Neural cell (in vitro differentiated cells): ENCODE measurements around the gene HBQ1.
"Not testable (repeated sequence)": the region's sequence is repeated elsewhere in the genome, so short reads cannot be mapped to it uniquely, and the experiment has no call there.

ENCODE experiments used
- EP300 ChIP-seq: fragments of 450-650 bp; conservative IDR thresholded peaks from 2 replicates; pipeline ENCODE4 v1.6.1; 2014; ENCODE audit warnings: antibody characterized with exemption, mild to moderate bottlenecking, moderate library complexity; ENCODE audit not compliant: poor library complexity, severe bottlenecking
- EZH2 ChIP-seq: fragments of 200-600, 300-800 bp; shearing (Covaris generic), sonication (generic); IDR thresholded peaks from 2 replicates; pipeline ENCODE4 v1.6.1; 2014; ENCODE audit warnings: antibody characterized with exemption, low read length, borderline replicate concordance, mild to moderate bottlenecking; ENCODE audit not compliant: insufficient read depth, poor library complexity, severe bottlenecking
- MXI1 ChIP-seq: fragments of 450-650 bp; conservative IDR thresholded peaks from 2 replicates; pipeline ENCODE4 v1.6.1; 2014; ENCODE audit warnings: antibody characterized with exemption, mild to moderate bottlenecking; ENCODE audit not compliant: poor library complexity, severe bottlenecking
- POLR2AphosphoS5 ChIP-seq: IDR thresholded peaks from 2 replicates; pipeline ENCODE4 v1.6.1; 2012
- TAF1 ChIP-seq: IDR thresholded peaks from 2 replicates; pipeline ENCODE4 v1.6.1; 2012; ENCODE audit warnings: low read depth
- TF ChIP-seq, protein P1 (sequence below): fragments of 450-650 bp; IDR thresholded peaks from 2 replicates; pipeline ENCODE4 v1.5.1; 2014; ENCODE audit warnings: antibody characterized with exemption, mild to moderate bottlenecking, moderate library complexity; ENCODE audit not compliant: poor library complexity, severe bottlenecking
- TF ChIP-seq, protein P2 (sequence below): IDR thresholded peaks from 2 replicates; pipeline ENCODE4 v1.6.1; 2012; ENCODE audit warnings: borderline replicate concordance

DNA sequence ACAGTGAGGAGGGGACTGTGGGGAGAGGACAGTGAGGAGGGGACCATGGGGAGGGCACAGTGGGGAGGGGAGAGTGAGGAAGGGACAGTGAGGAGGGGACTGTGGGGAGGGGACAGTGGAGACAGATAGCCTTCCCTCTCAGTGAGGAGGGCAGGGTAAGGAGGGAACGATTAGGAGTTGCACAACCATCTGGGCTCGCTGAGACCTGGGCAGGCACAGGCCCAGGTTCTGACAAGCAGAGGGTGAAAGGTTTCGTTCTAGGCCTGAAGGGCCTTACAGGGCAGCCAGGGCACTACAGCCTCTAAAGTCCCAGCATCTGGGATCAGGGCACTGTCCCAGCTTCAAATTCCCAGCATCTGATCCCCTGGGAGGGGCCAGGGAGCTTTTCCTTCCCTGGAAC lies 16.6 kb upstream of the HBQ1 start:
- TF ChIP-seq, protein P1, sequence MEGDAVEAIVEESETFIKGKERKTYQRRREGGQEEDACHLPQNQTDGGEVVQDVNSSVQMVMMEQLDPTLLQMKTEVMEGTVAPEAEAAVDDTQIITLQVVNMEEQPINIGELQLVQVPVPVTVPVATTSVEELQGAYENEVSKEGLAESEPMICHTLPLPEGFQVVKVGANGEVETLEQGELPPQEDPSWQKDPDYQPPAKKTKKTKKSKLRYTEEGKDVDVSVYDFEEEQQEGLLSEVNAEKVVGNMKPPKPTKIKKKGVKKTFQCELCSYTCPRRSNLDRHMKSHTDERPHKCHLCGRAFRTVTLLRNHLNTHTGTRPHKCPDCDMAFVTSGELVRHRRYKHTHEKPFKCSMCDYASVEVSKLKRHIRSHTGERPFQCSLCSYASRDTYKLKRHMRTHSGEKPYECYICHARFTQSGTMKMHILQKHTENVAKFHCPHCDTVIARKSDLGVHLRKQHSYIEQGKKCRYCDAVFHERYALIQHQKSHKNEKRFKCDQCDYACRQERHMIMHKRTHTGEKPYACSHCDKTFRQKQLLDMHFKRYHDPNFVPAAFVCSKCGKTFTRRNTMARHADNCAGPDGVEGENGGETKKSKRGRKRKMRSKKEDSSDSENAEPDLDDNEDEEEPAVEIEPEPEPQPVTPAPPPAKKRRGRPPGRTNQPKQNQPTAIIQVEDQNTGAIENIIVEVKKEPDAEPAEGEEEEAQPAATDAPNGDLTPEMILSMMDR, result not testable (repeated sequence)
- TF ChIP-seq POLR2AphosphoS5, EP300, EZH2, MXI1, TAF1: not testable (repeated sequence)
- TF ChIP-seq, protein P2, sequence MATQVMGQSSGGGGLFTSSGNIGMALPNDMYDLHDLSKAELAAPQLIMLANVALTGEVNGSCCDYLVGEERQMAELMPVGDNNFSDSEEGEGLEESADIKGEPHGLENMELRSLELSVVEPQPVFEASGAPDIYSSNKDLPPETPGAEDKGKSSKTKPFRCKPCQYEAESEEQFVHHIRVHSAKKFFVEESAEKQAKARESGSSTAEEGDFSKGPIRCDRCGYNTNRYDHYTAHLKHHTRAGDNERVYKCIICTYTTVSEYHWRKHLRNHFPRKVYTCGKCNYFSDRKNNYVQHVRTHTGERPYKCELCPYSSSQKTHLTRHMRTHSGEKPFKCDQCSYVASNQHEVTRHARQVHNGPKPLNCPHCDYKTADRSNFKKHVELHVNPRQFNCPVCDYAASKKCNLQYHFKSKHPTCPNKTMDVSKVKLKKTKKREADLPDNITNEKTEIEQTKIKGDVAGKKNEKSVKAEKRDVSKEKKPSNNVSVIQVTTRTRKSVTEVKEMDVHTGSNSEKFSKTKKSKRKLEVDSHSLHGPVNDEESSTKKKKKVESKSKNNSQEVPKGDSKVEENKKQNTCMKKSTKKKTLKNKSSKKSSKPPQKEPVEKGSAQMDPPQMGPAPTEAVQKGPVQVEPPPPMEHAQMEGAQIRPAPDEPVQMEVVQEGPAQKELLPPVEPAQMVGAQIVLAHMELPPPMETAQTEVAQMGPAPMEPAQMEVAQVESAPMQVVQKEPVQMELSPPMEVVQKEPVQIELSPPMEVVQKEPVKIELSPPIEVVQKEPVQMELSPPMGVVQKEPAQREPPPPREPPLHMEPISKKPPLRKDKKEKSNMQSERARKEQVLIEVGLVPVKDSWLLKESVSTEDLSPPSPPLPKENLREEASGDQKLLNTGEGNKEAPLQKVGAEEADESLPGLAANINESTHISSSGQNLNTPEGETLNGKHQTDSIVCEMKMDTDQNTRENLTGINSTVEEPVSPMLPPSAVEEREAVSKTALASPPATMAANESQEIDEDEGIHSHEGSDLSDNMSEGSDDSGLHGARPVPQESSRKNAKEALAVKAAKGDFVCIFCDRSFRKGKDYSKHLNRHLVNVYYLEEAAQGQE, result not testable (repeated sequence)
